HG02981 (cell line): ENCODE measurements around the gene CNPY1.

ENCODE experiments used
- ATAC-seq: cut with Tn5 transposase; IDR thresholded peaks from one replicate; pipeline ENCODE4 v1.9.1; 2021; ENCODE audit warnings: mild to moderate bottlenecking, moderate library complexity; ENCODE audit not compliant: unreplicated experiment

Gene CNPY1

DNA sequence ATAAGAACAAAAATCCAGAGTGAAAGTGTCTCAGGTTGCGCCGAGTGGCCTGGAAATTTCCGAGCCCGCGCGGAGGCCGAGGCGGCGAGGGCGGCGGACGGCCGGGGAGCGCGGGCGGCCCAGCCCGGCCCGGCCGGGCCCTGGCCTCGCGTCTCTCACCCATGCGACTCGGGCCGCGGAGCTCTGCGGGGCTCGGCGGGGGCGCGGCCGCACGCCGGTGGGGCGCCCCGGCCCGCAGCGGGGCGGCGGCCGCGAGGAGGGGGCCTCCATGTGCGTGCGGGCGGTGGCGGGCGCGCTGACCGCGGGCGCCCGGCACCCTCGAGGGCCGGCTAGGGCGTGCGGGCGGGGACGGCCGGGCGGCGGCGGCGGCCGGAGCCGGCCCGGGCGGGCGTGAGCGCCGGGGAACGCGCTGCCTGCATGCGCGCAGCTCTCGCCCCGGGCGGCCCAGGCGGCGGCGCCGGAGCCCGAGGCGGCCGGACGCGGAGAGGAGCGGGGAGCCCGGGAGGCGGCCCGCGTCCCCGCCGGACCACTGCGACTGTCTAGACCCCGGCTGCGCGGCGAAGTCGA lies 88.7 kb downstream of the CNPY1 start:
- no peak for ATAC-seq

DNA sequence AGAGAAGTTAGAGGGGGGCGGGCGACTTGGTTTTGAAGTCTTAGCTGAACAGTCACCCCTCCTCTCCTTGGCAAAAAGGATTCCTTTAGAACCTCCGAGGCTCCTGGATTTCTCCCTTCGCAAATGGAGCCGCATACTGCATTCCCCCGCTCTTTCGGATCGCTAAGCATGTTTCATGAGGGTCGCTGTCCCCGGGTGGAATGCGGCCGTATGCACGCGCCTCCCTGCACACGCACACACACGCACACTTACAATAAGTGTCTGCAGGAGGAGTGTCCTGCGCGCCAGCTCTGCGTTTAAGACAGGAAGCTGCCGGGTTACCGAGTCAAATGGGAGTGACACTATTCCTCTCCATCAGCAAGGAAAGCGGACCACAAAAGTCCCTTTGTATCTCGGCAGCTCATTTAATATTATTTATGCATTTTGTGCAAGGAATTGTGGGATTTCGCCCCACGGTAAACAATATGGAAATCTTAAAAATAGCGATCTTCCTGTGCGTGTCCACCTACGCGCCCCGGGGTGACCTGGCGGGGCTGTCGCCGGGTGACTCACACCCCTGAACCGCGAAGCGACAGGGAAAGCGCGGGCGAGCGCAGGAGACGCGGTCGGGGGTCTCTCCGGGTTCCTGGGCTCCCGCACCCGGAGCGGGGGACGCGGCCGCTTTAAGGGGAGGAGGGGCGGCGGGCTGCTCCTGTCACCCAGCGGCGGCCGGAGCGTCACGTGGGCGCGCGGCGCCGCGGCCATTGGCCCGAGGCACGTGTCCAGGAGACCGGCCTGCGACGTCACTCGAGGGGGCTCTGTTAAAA lies 89.4 kb downstream of the CNPY1 start:
- ATAC-seq, result no peak

DNA sequence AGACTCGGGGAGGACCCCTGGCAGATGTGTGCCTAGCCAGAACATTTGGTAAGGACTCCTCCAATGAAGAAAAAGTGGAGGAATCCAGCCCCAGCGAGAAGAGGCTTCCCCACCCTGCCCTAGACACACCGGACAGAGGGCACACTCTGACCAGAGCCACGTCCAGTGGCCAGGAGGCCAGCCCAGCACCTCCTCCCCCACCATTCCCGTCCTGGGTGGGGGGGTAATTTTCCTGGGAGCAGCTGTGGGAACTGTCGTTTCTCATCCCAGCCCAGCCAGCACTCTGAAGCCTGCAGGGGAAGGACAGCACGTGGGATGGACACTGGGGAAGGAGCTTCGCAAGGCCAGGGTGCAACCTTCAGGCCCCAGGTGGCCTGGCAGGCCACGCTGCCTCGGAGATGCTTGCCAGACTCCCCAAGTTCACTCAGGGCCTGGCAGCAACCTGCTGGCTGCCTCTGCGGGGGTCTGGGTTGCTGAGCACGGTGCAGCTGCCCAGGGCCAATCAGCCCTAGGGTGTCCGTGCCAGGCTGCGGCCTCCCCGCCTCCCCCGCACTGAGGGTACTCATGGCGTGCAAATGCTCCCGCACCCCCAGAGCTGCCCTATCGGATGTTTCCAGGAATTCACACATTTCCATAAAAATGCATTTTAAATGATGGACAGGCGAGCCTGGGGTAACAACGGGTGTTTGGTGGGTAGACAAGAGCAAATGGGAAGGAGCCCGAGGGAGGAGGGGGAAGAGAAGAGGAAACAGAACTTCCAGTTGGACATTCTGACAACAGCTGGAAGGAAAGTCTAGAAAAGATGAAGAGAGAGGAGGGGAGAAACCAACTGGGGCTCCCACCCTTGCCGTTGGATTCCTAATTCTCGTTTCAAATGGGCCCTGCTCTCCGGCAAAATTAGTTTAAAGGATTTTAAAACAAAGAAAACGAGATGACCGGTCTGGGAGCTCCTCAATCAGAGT lies 90.3 kb downstream of the CNPY1 start:
- no peak for ATAC-seq

DNA sequence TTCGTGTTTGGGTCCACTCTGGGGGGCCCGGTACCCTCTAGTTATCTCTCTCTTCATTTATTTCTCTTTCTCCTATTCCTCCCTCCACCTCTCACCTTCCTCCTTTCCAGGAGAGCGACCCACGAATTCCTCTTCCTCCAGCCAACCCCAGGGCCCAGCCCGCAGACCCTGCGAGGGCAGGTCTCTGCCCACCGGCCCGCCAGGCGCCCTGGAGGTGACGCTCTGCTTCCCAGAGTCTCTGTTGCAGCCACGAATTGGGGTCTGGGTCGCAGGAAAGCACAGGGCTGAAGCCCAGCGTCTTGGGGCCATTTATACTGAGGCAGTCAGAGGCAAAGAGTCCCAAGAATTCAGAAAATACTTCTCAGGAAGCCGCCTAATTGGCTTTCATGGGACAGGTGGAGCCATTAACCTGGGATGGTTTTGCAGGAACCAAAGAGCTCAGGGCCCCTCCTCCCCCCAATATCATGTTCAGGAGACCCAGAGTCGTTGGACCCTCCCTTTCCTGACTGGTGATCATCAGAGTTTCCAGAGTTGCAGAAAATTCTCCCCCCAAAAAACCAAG lies 91.1 kb downstream of the CNPY1 start:
- ATAC-seq, result no peak

DNA sequence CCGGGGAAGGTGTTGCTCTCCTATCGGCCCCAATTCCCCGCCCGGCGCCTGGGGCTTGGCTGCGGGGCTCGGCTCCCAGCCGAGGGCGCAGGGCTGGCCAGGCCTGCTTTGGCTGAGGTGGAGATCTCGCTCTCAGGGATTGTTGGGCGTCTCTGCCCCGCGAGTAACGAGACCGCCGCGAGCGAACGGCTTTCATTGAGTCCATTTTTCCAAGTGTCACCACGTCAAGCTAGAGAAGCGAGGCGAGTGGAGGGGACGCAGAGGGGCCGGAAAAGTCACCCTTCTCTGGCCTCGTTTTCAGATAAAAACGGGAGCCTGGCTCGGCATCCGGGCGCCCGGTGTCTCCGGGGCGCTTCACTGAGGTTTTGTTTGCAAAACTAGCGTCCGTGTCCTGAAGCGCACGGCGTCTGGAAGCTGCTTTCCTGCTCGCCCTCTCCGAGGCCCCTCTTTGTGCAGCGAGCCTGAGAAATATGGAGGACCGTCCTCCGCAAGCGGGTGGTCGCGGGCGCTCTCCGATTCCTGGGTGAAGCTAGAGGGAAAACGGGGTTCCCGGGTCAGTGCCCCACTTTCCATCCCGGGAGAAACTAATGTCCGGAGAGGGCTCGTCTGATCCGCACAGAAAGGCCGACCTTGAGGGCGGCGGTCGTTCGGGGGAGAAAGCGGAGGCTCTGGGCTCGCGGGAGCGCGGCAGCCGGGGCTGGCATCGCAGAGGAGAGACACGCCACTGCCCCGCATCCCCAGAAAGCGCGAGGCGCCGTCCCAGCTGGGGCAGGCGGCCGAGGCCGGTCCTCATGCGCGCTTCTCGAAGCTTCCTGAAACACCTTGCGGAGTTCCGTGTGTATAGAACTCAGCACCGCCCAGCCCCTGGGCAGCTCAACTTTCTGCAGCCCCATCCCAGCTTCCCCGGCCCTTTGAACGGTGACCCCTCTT lies 91.9 kb downstream of the CNPY1 start:
- ATAC-seq, result no peak

DNA sequence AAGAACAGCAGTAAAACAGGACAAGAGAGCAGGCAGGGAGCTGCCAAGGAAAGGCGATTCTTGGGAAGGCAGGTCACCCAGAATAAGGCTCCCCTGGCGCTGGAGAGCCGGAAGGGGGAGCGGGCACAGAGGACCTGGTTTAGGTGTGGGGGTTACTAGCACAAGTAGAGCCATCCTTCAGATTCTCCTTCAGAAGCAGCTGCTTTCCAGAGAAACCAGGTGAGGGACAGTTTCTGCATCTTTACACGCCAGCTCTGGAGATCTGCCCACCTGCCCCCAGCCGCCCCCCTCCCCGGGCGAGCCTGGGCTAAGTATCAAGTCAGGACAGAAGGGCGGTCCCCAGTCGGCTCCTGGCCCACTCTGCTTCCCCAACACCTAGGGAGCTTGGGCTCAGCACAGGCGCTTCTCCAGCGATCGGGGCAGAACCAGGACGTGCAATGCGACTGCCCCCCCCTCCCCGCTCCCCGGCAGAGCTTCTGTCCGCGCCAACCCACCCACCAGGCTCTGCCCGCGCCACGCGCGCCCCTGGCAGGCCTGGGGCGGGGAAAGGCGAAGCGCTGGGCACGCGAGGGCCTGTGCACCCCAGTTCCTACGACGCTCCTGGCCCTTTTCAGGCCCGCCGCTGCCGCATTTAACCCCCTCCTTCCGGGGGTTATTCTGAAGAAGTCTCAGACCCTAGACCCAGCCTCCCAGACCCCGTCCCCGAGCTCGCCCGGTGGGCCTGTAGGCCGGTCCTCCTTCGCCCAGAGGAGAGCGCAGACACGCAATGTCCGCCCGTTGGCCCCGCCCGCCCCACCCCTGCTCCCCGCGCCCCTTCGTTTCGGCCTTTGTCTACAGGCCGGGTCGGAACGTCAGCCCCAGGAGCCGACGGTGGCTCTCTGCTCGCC lies 92.8 kb downstream of the CNPY1 start:
- ATAC-seq, result no peak

DNA sequence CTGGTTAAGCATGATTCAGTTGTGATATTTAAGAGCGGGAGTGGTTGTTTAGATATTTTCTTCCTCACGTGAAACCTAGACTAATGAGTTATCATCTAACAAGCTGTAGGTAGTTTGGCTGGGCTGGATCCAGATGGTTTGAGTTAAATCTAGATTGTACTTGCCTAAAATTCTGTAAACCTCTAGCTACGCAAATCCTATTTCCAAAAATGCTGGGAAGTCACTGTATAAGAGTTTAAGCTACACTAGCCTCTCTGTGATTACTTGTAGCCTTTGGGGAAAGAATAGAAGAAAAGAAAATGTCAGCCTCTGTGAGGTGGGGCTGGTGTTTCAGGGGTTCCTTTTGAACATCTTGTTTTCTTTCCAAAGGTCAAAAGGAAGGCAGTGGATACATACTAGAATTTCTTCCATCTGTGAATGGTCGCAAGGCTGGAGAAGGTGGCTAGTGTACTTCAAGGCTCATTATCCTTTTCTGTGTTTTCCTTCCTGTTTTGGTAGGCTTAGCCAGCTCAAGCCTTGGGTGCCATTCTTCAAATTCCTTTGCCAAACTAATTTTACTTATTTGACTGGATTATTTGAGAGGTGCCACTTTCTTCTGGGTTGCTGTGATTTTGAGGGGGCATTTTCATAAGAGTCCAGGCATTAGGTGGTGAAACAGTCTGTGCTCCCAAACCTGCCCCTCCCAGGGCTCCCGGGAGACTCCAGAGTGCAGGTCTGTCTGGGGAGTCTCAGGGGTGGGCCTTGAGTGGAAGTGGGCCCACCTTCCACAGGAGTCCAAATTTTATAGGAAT lies 93.7 kb downstream of the CNPY1 start:
- ATAC-seq, result no peak

DNA sequence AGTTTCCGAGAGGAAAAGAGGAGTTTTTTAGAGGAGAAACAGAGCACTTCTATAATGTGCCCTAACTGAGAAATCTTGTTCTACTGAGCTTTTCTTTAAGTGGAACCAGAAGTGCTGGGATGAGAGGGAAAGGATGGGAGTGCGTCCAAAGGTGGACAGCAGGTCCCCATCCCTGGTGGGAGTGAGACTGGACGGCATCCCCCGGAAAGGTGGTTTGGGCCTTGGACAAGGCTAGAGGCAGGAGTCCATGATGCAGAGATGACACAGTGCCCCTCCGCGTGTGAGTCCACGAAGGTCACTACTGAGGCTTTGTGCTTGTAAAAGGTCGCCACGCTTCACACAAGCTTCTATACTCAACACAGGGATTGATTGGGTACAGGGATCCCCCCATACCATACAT lies 94.5 kb downstream of the CNPY1 start:
- ATAC-seq, result no peak
